Activated CD8-positive, alpha-beta memory T cell treated with anti-CD3 and anti-CD28 coated beads for 48 hours (primary cell): ENCODE measurements around the gene ASPHD2.

ENCODE experiments used
- DNase-seq, 3 experiments: peaks; one replicate each; pipeline ENCODE4 v3.0.0-alpha.2; 2020; ENCODE audit warnings: low read depth in 2 of 3, low spot score in 2 of 3

ASPHD2 gene

DNA sequence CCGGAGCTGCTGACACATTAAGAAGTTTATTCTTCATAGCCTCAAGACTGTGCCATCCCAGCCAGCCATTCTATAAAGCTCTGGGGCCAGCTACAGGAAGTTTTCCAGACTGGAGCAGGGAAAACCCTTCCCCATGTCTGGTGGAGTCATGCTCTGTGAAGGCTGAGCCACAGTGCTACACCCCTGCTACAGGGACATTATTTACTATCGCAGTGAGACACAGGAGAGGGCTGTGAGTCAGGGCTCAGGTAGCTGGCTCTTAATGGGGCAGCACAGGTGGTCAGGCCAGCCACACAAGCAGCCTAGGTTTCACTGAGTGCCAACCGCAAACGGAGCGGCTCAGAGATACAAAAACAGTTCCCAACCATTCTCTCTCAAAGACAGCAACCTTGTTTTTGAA lies 42.5 kb downstream of the ASPHD2 start:
- DNase-seq = no peak

DNA sequence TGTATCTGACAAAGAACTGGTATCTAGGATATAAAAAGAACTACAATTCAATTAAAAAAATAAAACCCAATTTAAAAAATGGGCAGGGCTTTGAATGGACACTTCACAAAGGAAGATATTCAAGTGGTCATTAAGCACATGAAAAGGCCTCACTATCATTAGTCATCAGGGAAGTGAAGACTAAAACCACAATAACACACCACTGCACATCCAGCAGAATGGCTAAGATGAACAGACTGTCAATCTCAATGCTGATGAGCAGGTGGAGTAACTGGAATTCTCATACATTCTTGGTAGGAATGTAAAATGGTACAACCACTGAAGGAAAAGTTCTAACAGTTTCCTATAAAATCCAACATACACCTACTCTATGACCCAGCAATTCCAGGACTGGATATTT lies 45.6 kb downstream of the ASPHD2 start:
- no peak for DNase-seq

DNA sequence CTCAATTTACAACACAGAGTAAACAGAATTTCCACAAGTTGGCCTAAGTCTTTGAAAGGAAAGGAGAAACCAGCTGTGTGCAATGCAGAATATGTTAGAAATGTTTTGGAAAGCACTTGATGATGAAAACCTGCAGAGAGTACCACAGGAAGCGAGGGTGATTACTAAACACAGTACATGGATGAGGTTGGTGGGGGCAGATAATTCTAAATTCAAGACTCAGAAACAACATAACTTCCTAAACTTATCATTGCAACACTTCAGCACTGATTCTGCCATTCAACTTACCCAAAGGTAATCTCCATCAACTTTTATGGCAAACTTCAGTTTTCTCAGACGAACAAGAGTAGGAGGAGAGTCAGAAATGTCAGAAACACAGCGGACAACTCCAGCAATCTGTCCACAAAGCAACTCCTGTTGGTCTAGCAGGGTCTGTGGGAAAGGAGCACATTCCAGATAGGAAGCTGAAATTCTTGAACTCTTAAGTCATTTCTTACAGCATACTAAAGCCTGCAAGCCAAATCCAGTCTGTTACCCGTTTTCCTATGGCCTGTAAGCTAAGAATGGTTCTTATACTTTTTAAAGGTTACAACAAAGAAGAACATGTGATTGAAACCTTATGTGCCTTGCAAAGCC lies 47.8 kb downstream of the ASPHD2 start:
- DNase-seq = no peak

DNA sequence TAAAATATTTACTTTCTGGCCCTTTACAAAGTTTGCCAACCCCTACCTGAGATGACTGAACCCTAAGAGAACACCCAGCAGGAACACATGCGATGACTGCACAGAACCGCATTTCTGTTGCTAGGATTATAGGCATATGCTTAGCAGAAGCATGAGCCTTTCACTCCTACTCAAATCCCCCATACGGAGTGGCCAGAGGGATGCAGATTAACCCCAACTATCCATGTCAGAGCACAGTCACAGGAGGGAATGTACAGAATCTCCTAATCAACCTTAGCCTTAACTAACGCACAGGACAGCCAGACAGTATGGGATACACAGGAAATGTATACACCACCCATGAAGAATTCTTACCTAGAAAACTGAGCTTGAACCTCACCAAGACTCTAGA lies 48.3 kb downstream of the ASPHD2 start:
- DNase-seq = no peak

DNA sequence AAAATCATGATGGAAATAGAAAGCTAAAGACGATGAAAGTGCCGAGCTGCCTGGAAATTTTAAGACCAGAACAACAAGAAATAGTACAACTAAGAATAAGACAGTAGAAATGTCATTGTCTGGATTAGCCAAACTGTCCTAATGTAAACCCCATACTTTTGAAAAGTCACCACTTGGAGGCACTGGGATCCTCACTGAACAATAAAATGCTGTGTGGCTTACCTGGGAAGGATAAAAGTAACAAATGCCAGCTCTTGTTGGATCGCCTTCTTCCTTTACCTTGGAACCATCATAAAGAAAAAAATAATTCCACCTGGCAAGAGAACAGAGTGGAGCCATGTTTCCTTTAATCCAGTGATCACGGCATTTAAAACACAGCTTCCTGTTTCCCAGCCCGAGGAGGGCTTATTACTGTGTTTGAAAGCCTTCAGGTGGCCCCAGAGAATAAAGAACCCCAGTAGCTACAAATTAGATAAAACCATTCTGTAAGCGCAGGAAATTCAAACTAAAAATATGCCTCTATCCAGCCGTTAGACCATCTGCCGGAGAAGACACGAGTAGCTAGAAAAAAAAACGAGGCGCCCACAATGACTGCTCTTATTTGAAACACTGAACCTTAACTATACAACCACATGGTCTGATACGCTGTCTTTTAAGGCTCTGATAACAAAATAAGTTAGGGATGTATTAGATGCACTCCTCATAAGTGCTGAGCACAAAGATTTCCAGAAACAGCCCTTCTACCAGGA lies 50.2 kb downstream of the ASPHD2 start:
- DNase-seq = no peak

DNA sequence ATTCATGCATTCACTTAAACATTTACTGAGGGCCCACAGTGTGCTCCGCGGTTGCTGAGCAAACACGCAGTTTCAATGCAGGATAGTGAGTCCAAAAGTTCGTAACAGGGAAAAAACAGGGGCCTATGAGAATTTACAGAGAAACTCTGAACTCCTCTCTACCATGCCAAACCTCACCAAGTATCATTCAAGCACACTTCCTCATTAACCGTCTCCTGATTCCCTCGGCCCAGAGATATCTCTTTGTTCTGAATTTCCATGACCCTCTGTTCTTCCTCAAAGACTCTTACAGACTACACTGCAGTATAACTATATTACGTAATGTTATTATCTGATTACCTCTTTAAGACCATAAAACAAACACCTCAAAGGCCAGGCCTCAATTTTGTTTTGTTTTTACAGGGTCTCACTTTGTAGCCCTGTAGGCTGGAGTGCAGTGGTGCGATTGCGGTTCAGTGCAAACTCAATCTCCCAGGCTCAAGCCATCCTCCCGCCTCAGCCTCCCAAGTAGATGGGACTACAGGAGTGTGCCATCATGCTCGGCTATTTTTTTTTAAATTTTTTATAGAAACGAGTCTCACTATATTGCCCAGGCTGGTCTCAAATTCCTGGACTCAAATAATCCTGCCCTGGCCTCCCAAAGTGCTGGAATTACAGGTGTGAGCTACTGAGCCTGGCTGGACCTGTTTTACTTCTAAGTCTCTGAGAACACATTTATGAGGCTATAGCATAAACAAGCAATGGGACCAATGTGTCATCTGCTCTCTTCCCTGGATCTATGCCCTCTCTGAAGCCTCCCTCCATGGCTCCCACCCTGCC lies 50.9 kb downstream of the ASPHD2 start:
- DNase-seq = no peak

DNA sequence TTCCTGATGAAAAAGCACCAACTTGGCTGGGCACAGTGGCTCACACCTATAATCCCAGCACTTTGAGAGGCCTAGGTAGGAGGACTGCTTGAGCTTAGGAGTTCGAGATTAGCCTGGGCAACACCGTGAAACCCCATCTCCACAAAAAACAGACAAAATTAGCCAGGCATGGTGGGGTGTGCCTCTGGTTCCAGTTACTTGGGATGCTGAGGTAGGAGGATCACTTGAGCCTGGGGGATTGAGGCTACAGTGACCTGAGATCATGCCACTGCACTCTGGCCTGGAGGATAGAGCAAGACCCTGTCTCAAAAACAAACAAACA lies 51.5 kb downstream of the ASPHD2 start:
- DNase-seq = no peak

DNA sequence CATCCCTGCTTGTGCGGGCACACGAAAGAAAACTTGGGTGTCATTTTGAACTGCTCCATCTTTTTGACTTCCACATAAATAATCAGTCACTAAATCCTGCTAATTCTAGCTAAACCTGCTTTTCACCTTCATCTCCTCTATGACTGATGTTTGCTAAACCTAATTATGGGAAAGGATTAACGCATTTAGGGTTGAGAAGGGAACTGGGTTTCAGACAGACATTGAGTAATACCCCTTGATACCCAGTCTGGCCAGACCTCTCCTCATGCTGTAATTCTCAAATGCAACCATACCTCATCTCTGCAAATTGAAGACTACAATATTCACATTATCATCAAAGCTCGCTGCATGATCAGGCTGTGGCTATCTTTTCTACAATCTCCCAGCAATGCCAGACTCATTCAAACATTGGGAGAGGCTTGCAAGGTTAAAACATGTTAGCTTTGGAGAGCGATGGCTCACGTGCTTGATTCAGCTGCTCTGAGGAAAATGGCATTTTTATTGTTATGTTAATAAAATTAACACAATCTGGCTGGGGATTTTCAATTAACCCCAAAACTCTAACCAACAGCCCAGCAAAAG lies 52.1 kb downstream of the ASPHD2 start:
- no peak for DNase-seq

DNA sequence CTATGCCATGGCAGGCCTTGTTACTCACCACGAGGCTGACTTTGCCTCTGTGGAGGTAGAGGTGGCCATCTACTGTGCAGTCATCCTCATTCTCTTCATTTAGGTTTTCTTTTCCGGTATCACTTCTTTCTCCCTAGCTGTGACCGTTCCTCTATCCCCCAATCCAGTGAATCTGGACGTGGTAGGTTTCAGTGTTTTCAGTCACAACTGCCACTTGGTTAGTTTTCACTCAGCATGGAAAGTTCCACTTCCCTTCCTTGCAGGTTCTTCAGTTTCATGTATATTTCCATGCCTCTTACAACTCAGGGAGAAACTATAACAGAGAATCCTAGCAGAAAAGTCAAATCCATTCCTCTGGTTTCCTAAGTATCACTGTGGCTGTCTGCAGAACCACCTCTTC lies 52.6 kb downstream of the ASPHD2 start:
- DNase-seq = no peak

DNA sequence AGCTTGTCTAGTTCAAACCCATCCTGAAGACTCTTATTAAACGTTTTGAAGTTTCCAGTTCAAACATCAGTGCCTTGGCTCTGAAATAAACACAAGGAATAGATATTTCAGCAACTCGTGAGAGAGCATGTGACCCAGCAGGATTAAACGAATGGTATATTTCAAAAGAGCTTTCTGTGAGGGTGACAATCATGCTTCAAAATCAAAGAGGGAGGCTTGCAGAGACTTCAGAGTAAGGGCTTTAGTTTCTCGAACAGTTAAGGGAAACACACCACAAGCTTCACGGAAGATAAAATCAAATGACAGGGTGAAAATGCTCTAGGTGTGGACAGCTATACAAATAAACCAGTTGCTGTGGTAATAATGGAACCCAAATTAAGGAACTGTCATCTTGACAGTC lies 53.1 kb downstream of the ASPHD2 start:
- no peak for DNase-seq

DNA sequence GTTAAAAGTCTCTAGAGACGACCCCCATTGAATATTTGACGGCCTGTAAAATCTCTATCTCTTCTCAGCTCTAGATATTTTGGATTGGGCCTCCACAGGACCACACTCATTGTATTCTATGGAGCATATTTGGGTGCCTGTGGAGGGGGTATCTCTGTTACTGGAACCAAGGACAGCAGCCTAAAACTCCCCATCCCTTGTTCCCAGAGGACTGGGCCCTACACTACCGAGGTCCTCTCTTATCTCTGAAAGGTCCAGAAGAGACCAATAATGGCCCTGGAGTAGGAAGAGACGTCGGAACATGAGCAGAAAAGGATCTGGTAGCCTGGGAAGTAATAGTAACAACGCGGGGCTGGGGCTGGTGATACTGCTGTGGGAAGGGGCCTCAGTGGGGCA lies 54.0 kb downstream of the ASPHD2 start:
- DNase-seq = no peak

DNA sequence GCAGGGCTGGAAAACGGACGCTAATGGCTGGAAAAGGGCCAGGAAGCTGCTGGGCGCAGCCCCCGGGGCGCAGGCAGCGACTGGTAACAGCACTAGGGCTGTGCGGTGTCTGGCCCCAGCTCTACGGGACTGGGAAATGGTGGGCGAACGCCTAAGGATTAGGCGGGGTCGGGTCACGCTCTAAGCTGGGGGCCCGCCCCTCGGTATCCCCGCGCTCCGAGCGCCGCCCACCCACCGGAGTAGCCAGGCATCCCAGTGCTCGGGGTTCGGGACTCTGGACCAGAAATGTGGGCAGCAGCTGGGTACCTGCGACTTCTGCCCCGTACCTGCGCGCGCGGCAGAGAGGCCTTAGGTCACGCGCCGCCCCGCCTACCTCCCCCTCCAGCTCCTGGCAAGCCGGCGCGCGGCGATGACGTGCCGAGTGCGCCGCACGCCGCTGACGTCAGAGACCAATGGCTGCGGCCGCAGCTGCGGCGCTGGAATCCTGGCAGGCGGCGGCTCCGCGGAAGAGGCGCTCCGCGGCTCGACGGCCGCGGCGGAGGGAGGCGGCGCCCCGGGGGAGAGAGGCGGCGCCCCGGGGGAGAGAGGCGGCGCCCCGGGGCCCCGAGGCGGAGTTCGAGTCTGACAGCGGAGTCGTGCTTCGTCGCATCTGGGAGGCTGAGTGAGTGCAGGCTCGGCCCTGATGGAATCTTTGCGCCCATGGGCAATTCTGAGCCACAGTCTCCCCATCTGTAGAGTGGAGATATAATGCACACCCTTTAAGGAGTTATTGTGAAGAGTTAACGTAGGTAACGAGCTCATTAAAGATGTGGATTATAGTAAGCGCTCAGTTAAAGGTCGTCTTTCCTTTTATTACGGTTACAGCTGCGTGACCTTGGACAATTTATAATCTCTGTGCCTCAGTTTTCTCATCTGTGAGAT lies 54.6 kb downstream of the ASPHD2 start, which contains the start of the genes HPS4 and SRRD:
TSS of gene HPS4 (minus strand) at position 345 of the 921 bp plus-strand sequence. CDS start 2,021 bp downstream, outside the sequence.
TSS of gene SRRD (plus strand) at position 439 of the 921 bp plus-strand sequence. CDS start at position 453, 14 bp downstream.
- DNase-seq = peak; percentile 82 to 95 (median 86)

DNA sequence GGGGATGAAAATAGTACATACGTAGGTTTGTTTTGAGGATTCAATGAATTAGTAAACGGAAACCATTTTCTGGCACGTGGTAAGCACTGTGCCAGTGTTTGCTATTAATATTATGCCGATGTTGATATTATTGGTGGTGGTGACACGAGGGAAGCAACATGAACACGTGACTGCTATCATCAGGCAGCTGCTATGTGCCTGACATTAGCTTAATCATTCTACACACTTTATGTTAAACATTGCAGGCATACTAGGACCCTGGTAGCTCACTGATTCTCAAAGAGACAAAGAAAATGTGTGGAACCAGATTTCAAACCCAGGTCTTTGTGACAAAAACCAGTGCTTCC lies 55.3 kb downstream of the ASPHD2 start:
- no peak for DNase-seq

DNA sequence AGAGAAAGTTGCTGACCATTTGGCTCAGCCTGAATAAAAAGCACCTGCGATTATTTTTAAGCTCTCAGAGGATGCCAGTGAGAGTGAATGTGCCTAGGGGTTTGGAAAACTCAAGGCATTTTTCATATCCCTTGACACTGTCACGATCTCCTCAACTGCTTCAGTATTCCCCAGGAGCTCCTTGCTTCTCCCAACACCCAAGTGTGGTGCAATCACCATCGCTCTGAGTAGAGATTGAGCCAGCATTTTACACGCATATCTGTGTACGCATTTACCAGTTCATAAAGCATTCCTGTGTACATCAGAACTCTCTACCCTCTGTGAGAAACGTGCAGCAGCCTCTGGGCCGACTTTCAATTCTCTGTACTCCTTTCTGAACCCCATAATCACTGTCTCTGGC lies 56.0 kb downstream of the ASPHD2 start:
- no peak for DNase-seq

DNA sequence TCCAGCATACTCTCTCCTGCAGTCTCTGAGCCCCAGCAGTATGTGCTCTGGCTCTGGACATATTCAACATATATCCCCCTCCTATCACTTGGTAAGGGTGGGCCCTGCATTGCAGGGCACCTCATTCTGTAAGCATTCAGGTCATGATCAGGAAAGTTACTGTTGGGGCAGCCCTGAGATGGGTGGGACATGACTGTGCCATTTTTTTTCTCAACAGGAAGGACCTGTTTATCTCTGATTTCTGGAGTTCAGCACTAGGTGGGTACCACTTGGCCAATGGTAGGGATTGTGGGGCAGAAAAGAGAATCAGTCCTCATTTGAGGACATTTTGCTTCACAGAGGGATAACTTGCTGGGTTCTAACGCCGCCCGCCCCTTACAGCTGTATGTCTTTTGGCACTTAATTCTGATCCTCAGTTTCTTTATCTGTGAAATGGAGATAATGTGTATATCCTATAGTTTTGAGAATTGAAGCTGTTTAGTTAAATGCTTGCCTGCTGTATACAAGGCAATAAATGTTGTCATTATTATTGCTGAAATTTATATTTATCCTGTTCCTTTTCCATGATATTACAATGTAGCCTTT lies 56.8 kb downstream of the ASPHD2 start:
- DNase-seq = no peak

DNA sequence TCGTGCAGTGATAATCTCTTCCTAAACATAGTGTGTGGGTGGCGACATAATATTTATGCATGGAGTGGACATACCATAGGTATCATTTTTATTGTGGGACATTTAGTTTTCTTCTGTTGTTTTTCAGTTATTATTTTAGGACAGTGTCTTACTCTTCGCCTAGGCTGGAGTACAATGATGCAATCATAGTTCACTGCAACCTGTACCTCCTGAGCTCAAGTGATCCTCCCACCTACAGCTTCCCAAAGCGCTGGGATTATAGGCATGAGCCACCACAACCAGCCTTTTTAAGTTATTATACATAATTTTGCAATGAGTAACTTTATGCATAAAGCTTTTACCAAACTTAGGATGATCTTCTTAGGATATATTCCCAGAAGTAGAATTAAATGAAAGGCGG lies 57.3 kb downstream of the ASPHD2 start:
- DNase-seq = no peak

DNA sequence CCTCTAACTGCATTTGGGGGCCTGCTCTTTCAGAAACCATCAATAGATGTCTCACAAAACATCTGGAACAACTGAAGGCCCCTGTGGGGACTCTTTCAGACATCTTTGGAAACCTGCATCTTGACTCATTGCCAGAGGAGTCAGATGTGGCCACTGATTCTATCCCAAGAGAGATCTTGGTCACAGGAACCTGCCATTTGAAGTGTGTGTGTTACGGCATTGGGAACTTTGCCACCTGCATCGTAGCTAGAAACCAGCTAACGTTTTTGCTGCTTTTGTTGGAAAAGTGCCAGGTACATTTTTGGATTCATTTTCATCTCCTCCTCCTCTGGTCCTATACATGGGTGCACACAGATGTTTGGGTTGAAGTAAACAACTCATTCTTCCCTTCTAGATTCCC lies 58.9 kb downstream of the ASPHD2 start:
- DNase-seq = no peak

DNA sequence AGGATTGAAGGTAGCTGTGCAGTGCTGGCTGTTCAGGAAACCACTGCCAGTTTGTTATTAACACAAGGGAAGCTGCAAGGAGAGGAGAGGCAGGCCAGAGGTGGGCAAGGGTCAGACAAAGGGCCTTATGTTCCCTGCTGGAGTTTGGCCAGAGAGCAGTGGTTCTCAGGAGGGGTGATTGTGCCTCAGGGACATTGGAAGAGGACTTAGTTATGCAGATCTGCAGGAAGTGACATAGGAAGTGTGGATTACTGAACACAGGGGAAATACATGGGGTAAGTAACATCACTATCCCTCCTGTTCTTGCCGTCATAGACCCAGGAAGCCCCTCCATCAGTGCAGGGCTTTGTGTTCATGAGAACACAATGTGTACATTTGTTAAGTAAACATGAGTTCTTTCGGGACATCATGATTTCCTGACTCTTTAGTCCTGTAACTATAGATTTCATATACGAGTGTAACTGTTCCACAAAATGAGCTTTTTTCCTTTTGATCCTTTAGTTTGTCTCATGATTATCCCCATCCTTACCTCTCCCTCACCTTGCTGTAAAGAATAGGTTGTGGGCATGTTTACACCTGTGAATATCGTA lies 60.5 kb downstream of the ASPHD2 start:
- no peak for DNase-seq

DNA sequence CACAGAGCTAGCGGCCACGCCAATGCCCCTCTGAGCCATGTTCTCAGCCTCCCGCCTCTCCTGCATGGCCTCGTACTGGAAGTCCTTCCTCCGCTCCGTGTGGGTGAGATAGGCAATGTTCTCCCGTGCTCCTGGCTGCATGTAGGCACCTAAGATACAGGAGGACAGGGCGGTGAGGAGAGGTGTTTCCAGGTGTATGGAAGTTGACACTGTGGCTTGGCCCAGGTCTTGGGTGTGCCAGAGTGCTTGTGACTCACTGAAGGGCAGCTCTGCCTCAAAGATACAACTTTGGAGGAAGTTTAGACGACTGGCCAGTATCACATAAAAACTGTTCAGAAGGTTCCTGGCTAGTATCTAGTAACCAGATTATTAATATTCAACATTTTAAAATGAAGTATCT lies 63.2 kb downstream of the ASPHD2 start:
- DNase-seq = no peak

DNA sequence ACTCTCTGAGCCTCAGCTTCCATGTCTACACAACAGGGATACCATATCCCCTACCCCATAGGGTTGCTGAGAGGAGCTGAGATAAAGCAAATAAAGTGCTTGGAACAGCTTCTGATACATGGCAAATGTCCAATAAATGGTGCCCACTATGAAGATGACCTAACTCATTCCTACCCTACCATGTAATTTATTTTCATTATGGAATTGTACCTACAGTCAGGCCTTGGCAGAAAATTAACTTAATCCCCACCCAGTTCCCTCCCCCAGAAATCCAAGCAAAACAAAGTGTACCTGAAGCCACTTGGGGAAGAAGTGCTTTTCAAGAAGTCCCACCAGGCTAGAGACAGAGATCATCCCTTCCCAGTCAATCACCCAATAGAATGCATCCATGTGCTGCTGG lies 65.4 kb downstream of the ASPHD2 start:
- no peak for DNase-seq
